Measurements from ENCODE around the gene ARHGAP26. TPM values are rescaled to one million over a fixed set of nuclear protein-coding genes. Genes with fewer than 3 reads are reported as not detected.
"Not testable (repeated sequence)": the region's sequence is repeated elsewhere in the genome, so short reads cannot be mapped to it uniquely, and the experiment has no call there.

Gene ARHGAP26
- total and polyA plus RNA-seq, 4 donors = 5.4 to 52.3 (median 30.4) TPM

GRCh38 chr5:143093452-143094086 is 323.4 kb downstream of the ARHGAP26 start:
- Histone ChIP-seq H3K4me1 (ENCODE audit: control insufficient read depth in 5 of 5, insufficient read depth in 5 of 5, low read length in 5 of 5) (no peaks in the 10 kb centered on the region), H3K27ac (ENCODE audit: low read depth in 1 of 2, low read length in 1 of 2) (no peak overlapping the region), H3K27me3 (ENCODE audit: control insufficient read depth in 3 of 3, insufficient read depth in 3 of 3, low read length in 2 of 3) (no peaks in the 10 kb centered on the region), H3K36me3 (ENCODE audit: control insufficient read depth in 4 of 4, insufficient read depth in 4 of 4, low read length in 4 of 4) (peaks cover 0 to 4% (median 0%) of the 10 kb centered on the region in 4 donors), H3K9ac (ENCODE audit: insufficient read depth in 1 of 2, low read length in 2 of 2) (peak overlapping the region in 1 of 2 donors; percentile 81), H3K9me3 (ENCODE audit: control insufficient read depth in 4 of 4, insufficient read depth in 3 of 4, low read length in 3 of 4) (no peaks in the 10 kb centered on the region), H3K4me3 (no peak overlapping the region)
- TF ChIP-seq CTCF (IDR thresholded peaks at IDR 0.05; ENCODE audit: control extremely low read depth, extremely low read depth) = no peak
- ATAC-seq (ENCODE audit: insufficient read depth, low FRiP score) (no peak), DNase-seq (no peak)
- 71 to 82% methylated on average over 5 of the region's 5 CpGs for WGBS, 2 donors

GRCh38 chr5:143094087-143094521 is 323.9 kb downstream of the ARHGAP26 start:
- Histone ChIP-seq H3K4me3 (no peak overlapping the region), H3K36me3 (ENCODE audit: control insufficient read depth in 4 of 4, insufficient read depth in 4 of 4, low read length in 4 of 4) (peaks cover 0 to 4% (median 0%) of the 10 kb centered on the region in 4 donors), H3K4me1 (ENCODE audit: control insufficient read depth in 5 of 5, insufficient read depth in 5 of 5, low read length in 5 of 5) (no peaks in the 10 kb centered on the region), H3K9ac (ENCODE audit: insufficient read depth in 1 of 2, low read length in 2 of 2) (peak overlapping the region in 1 of 2 donors; percentile 81), H3K9me3 (ENCODE audit: control insufficient read depth in 4 of 4, insufficient read depth in 3 of 4, low read length in 3 of 4) (no peaks in the 10 kb centered on the region), H3K27ac (ENCODE audit: low read depth in 1 of 2, low read length in 1 of 2) (no peak overlapping the region), H3K27me3 (ENCODE audit: control insufficient read depth in 3 of 3, insufficient read depth in 3 of 3, low read length in 2 of 3) (no peaks in the 10 kb centered on the region)
- TF ChIP-seq CTCF (IDR thresholded peaks at IDR 0.05; ENCODE audit: control extremely low read depth, extremely low read depth) = no peak
- DNase-seq = peak in 2 of 3 donors; percentile 44 to 54
- no peak for ATAC-seq (ENCODE audit: insufficient read depth, low FRiP score)
- WGBS, 2 donors = 58 to 69% methylated on average over 16 of the region's 16 CpGs

DNA sequence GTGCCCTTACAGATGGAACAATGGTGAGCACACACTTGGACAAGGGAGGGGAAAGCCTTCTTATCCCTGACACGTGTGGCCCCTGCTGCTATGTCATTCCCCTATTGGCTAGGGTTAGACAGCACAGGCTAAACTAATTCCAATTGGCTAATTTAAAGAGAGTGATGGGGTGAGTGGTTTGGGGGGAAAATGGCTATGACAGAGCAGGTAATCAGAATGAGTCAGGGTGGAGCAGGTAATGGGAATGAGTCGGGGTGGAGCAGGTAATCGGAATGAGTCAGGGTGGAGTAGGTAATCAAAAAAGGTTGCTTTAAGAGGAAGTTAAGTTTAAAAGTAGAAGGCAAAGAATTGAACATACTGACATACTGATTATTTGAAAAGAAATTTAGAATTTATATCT is 324.4 kb downstream of the ARHGAP26 start:
- ATAC-seq (ENCODE audit: insufficient read depth, low FRiP score); H3K9me3 ChIP-seq (ENCODE audit: control insufficient read depth in 4 of 4, insufficient read depth in 3 of 4, low read length in 3 of 4); H3K36me3 ChIP-seq (ENCODE audit: control insufficient read depth in 4 of 4, insufficient read depth in 4 of 4, low read length in 4 of 4); H3K27me3 ChIP-seq (ENCODE audit: control insufficient read depth in 3 of 3, insufficient read depth in 3 of 3, low read length in 2 of 3); H3K4me3 ChIP-seq; H3K4me1 ChIP-seq (ENCODE audit: control insufficient read depth in 5 of 5, insufficient read depth in 5 of 5, low read length in 5 of 5); DNase-seq; H3K27ac ChIP-seq (ENCODE audit: low read depth in 1 of 2, low read length in 1 of 2); H3K9ac ChIP-seq (ENCODE audit: insufficient read depth in 1 of 2, low read length in 2 of 2): not testable (repeated sequence)
- 63 to 68% methylated on average over 3 of the region's 3 CpGs for WGBS, 2 donors

DNA sequence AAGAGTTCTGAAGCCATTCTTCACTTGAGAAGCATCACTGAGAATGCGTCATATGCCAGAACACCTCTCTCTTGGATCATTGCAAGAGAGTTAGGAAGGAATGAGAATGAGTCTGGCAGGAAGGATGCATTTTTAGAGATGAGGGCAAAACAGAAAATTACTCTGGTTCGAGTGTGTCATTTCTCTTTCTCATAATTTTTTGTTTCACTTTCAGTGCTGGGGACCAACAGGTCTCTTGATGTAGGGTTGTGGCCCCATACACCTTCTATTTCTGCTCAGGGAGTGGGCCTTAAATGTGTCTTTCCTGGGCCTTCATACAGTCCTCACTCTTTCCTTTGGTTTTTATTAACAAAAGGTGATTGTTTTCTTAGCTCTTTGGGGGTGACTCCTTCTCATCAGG is 330.9 kb downstream of the ARHGAP26 start:
- 71 to 90% methylated on average over 2 of the region's 2 CpGs for WGBS, 2 donors
- no peaks in the 10 kb centered on the region for H3K27me3 ChIP-seq (ENCODE audit: control insufficient read depth in 3 of 3, insufficient read depth in 3 of 3, low read length in 2 of 3)
- TF ChIP-seq CTCF (IDR thresholded peaks at IDR 0.05; ENCODE audit: control extremely low read depth, extremely low read depth) = no peak
- H3K27ac ChIP-seq (ENCODE audit: low read depth in 1 of 2, low read length in 1 of 2) = peak overlapping the region in 1 of 2 donors; percentile 21
- no peak overlapping the region for H3K4me3 ChIP-seq
- peaks cover 0 to 5% (median 0%) of the 10 kb centered on the region in 5 donors for H3K4me1 ChIP-seq (ENCODE audit: control insufficient read depth in 5 of 5, insufficient read depth in 5 of 5, low read length in 5 of 5)
- DNase-seq (no peak), ATAC-seq (ENCODE audit: insufficient read depth, low FRiP score) (no peak)
- no peaks in the 10 kb centered on the region for H3K9me3 ChIP-seq (ENCODE audit: control insufficient read depth in 4 of 4, insufficient read depth in 3 of 4, low read length in 3 of 4)
- no peak overlapping the region for H3K9ac ChIP-seq (ENCODE audit: insufficient read depth in 1 of 2, low read length in 2 of 2)
- H3K36me3 ChIP-seq (ENCODE audit: control insufficient read depth in 4 of 4, insufficient read depth in 4 of 4, low read length in 4 of 4) = peaks cover 0 to 4% (median 0%) of the 10 kb centered on the region in 4 donors

Data from lung (tissue), 12 donors.